Measurements from ENCODE around the gene VPS13C.

VPS13C gene

GRCh38 chr15:62060113-62060895, at the start of gene VPS13C:
Gene VPS13C (minus strand): TSS chr15:62060447. CDS start chr15:62060374, 73 bp downstream.
- peak; percentile 90 for DNase-seq

DNA sequence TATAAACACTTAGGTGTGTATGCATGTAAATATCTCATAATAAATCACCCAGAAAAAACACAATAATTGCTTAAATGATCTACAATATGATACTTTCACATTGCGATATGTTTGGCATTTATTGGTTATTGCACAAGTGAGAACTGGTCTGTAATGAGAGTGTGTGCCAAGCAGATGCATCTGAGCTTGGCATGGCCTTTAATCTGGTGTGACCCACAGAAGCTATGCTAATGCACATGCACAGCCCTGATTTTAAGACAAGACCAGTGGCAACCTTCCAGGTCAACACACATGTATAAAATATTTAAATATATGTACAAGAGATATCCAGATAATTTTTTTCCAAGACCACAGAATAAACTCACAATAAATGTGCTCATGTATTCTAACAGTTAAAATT, 49.2 kb upstream of the VPS13C start:
- DNase-seq = no peak

DNA sequence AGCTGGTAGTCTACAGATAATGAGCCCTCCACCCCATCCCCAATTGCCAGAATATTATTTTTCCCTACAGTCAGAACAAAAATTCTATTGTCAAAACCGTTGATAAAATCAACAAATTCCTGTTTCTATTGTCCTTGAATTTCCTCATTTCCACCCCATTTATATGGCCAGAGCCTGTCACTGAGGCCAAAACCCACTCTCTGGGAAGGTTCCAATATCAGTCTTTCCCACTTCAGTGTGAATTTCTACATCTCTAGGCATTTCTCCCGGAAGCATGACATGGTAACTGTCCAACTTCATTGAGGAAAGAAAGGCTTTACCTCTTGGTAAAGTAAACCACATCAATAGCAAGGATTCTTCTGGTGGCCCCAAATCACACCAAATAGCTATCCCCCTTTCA, 48.2 kb upstream of the VPS13C start:
- no peak for DNase-seq

GRCh38 chr15:62107571-62108121, 47.4 kb upstream of the VPS13C start:
- DNase-seq = no peak

- DNase-seq = no peak
Measured at GRCh38 chr15:62106096-62106495, 45.8 kb upstream of the VPS13C start.

DNA sequence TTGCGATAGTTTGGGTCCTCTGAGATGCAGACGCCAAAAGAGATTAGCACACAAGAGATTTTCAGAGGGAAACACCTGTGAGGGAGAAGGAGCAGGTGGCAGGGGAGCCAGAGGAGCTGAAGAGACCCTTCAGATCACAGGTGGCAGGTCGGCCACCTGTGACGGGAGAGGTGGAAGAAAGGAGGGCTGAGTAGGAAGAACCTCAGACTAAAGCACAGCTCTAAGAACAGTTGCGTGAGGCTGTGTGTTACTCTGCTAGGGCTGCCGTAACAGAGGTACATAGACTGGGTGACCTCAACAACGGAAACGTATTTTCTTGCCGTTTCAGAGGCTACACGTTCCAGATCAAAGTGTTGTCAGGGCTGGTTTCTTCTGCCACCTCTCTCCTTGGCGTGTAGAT, 45.0 kb upstream of the VPS13C start:
- no peak for DNase-seq

DNA sequence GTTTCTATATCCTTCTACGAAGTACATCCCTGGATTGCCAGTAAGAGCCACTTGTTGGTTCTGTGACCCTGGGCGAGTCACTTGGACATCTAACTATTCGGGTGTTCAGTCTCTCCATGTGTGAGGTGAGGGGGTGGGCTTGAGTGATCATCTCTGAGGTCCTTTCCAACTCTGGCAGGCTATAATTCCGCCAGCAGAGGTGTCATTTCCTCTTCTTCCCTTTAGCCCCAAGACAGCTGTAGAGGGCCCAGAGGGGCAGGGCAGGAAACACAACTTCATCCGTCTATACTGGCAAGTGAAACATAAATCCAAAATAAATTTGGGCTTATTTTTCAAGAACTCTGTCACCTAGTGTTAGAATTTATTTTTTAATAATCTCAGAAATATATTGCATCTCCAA, 44.6 kb upstream of the VPS13C start:
- DNase-seq = no peak

- DNase-seq = no peak
Measured at GRCh38 chr15:62104401-62104800, 44.2 kb upstream of the VPS13C start.

DNA sequence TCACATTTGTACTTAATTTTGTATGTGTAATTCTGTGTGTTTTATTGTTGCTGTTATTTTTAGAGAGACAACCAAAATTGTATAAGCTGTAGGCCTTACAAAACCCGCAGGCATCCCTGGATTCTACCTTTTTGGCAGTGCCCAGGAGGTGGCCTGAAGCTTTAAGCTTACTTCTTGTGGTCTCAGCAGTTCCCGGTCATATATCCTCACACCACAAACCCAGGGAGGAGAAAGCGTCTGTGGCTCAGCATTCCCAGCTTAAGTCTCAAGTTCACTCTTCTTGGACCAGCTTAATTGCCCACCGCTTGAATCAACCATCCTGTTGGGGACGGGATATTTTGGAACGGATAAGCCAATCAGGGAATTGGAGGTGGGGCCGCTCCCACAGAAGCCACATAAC, 43.2 kb upstream of the VPS13C start:
- no peak for DNase-seq

DNA sequence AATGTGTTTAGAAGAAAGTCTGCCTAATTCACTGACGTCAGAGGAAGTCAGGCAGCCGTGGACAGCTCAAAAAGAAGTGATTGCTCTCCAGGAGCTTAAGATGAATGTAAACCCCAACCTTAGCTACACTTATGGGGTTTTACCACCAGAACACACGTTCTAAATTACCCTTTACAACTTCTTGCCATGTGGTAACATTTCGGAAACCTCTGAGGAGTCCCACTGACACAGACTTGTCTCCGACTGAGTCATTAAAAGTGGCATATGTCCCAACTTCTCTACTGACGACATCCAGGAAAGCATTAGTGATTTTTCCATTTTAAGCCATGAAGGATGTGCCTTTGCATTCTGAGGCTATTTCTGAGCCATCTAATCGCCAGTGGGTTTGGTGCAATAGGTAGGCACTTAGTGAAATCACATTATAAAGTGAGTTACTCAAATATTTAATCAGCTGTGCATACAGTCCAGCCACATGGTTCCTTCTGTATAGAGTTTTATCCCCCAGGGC, 38.9 kb upstream of the VPS13C start:
- no peak for DNase-seq

DNA sequence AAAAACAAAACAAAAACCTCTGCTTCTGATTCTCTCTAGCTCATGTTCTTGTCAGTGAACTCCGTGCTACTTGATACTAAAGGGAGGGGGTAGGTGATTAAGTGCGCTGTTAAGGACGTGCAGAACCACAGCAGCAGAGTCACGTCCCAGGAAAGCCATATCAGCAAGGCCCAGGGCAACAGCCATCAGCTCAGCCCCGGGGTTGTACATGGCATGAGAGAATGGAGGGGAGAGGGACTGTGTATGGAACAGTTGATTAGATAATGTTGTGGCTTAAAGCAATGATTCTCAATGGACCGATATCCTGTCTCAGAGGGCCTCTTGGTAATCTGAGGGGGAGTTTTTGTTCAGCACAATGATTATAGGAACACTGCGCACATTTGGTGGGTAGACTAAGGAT, 34.1 kb upstream of the VPS13C start:
- DNase-seq = no peak

GRCh38 chr15:62093809-62094208, 33.6 kb upstream of the VPS13C start:
- DNase-seq = no peak

DNA sequence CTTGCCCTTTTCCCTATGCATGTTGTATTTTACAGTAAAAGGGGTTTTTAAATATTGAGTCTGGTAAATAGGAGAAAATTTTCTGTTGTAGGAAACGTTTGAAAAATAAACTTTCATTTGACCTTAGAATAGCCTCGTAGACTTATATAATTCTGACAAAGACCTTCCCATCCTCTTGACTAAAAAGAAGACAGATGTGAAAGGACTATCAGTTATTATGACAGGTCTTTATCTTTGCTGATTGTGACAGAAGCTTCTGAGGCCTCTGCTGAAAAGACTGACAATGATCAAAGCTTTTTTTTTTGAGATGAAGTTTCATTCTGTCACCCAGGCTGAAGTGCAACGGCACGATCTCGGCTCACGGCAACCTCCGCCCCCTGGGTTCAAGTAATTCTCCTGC, 30.7 kb upstream of the VPS13C start:
- no peak for DNase-seq

- no peak for DNase-seq
Measured at GRCh38 chr15:62089616-62090015, 29.4 kb upstream of the VPS13C start.

DNA sequence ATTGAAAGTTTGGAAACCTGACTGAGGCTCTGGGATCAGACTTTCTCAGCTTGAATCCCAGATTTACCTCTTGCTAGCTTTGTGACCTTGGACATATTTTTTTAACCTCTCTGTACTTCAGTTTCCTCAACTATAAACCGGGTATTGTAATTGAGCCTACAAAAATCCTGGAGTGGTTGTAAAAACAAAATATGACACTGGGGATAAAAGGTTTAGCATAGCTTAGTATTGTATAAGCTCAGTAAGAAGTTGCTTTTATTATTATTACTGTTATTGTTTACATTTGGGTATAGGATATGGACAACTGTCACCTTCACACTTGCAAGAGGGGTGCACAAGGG, 28.1 kb upstream of the VPS13C start:
- DNase-seq = no peak

DNA sequence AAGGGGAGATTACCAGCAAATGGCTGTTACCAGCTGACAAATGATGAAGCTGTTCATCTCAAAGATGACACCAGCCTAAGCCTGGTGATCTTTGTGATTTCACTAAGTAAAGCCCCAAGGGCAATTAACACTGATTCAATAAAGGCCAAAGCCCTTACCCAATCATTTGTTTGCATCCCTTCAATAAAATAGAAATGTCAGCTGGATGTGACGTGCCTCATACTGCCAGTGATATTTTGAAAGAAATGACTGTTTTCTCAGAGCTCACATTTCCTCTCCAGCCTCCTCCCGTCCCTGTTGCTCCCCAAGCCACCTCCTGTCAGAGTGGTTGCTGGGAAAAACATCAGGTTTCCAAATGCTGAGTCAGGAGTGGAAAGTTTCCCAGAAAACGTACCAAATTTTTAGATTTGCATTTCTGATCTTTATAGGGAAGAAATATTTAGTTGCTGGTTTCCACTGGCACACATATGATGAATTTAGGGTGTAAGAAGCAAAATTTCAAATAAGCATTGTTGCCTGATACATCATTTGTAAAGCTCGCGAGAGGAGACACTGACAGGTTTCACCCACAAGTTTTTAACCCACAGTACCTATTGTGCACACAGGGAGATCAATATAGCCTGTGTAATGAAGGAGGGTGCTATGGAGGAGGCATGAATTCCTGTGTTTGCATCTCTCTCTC, 27.6 kb upstream of the VPS13C start:
- DNase-seq = no peak

- DNase-seq = no peak
Measured at GRCh38 chr15:62085740-62086139, 25.5 kb upstream of the VPS13C start.

- no peak for DNase-seq
Measured at GRCh38 chr15:62083194-62084154, 23.2 kb upstream of the VPS13C start.

DNA sequence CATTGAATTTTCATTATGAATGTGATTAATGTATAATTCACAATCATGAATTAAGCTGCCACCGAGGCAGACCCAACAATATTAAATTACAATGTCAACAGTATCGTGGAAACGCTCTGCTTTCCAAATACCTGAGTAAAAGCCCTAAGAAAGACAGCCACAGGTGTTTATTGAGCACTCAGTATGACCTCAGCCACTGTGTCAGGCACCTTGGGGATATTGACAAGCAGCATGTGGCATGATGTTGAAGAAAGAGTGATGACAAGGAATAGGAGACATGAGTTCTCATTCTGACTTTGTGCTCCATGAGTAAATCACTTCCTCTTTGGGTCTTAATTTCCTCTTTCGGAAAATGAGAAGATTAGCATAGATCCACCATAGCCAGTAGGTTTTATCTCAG, 19.3 kb upstream of the VPS13C start:
- DNase-seq = no peak

- no peak for DNase-seq
Measured at GRCh38 chr15:62075595-62076277, 15.5 kb upstream of the VPS13C start.

DNA sequence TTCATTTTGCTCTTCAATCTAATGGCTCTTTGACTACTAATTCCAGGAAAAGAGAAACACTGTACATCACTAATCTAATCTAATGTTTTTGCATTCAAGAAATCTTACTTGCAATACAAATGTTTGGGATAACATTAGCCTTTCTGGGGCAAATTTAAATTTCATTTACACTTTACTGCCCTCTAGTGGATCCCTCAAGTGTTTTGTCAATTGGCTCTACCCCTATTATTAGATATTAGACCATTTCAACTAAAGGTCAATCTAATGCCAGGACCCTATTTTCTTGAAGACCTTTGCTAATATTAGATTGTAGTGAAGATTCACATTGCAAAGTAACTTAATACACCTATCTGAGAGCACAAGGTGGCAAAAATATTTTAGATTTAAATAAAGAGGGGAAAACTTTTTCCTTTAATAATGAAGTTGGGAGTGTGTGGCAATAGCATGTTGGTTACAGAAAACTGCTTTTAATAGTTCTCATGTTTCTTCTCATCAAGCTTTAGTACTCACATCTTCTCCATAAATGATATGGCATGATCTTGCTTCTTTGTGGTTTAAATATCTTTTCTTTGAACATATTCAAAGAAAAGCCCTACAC, 11.6 kb upstream of the VPS13C start:
- no peak for DNase-seq

GRCh38 chr15:62069551-62069950, 9.3 kb upstream of the VPS13C start:
- DNase-seq = no peak
